OCI-LY3 (cell line): ENCODE results near the gene RNF144B.

Source experiments
- H2AFZ ChIP-seq: fragments of 200-600, 300-600 bp; shearing (Covaris generic); 2 replicates; pipeline ENCODE4 v1.6.0; 2014; ENCODE audit warnings: antibody characterized with exemption, low read depth, low read length
- H3K27ac ChIP-seq: fragments of 200-600, 300-600 bp; sonication (generic); 2 replicates; pipeline ENCODE4 v1.5.1; 2014; ENCODE audit warnings: mild to moderate bottlenecking, low read length, moderate library complexity, mixed read lengths
- H3K27me3 ChIP-seq: fragments of 200-600, 300-600 bp; sonication (generic); 2 replicates; pipeline ENCODE4 v1.6.1; 2014; ENCODE audit warnings: low read depth, low read length, mixed read lengths
- H3K36me3 ChIP-seq: fragments of 200-600, 300-600 bp; sonication (generic); replicated peaks from 2 replicates; pipeline ENCODE3; 2014; ENCODE audit warnings: low read depth, low read length, mixed read lengths
- H3K4me1 ChIP-seq: fragments of 300-600, 200-600 bp; sonication (generic); 2 replicates; pipeline ENCODE4 v1.6.1; 2014; ENCODE audit warnings: low read length, mixed read lengths
- H3K4me2 ChIP-seq: fragments of 200-600, 300-600 bp; sonication (generic); 2 replicates; pipeline ENCODE4 v1.6.1; 2014; ENCODE audit warnings: low read length, mixed read lengths
- H3K4me3 ChIP-seq: fragments of 300-600, 200-600 bp; sonication (generic); 2 replicates; pipeline ENCODE4 v1.5.1; 2014; ENCODE audit warnings: antibody characterized with exemption, mild to moderate bottlenecking, low read length, moderate library complexity
- H3K79me2 ChIP-seq: fragments of 300-600, 200-600 bp; shearing (Covaris generic); 2 replicates; pipeline ENCODE4 v1.6.1; 2014; ENCODE audit warnings: mild to moderate bottlenecking, low read length, mixed read lengths
- H3K9ac ChIP-seq: fragments of 300-600, 200-600 bp; shearing (Covaris generic); 2 replicates; pipeline ENCODE4 v1.6.0; 2014; ENCODE audit warnings: mild to moderate bottlenecking, low read length, moderate library complexity
- H3K9me3 ChIP-seq: fragments of 200-600, 300-600 bp; shearing (Covaris generic); 2 replicates; pipeline ENCODE4 v1.6.1; 2014; ENCODE audit warnings: low read length, mixed read lengths; ENCODE audit not compliant: insufficient read depth
- H4K20me1 ChIP-seq: fragments of 200-600, 300-600 bp; sonication (generic); 2 replicates; pipeline ENCODE4 v1.6.1; 2016; ENCODE audit warnings: low read length, mixed read lengths; ENCODE audit not compliant: insufficient read depth
- CTCF ChIP-seq: fragments of 200-600, 300-600 bp; sonication (generic); IDR thresholded peaks from 2 replicates; pipeline ENCODE4 v1.5.1; 2014; ENCODE audit warnings: antibody characterized with exemption, low read length, low read depth
- EZH2phosphoT487 ChIP-seq: fragments of 200-600 bp; shearing (Covaris generic); IDR thresholded peaks from 2 replicates; pipeline ENCODE4 v1.6.1; 2018; ENCODE audit warnings: antibody characterized with exemption, mixed run types, low read depth

Gene RNF144B

GRCh38 chr6:18388271-18388670, 1.1 kb downstream of the RNF144B start:
- no peaks in the 10 kb centered on the region for H3K9me3 ChIP-seq
- peaks cover 42% of the 10 kb centered on the region for H3K36me3 ChIP-seq
- peaks cover 62% of the 10 kb centered on the region for H3K79me2 ChIP-seq

GRCh38 chr6:18388942-18389341, 1.8 kb downstream of the RNF144B start:
- Histone ChIP-seq H3K27ac (peak overlapping the region; percentile 82), H3K9me3 (no peaks in the 10 kb centered on the region), H3K36me3 (peaks cover 49% of the 10 kb centered on the region), H4K20me1 (peaks cover 31% of the 10 kb centered on the region), H3K27me3 (no peaks in the 10 kb centered on the region), H3K4me3 (peak overlapping the region; percentile 99), H3K4me1 (peaks cover 39% of the 10 kb centered on the region), H2AFZ (no peak overlapping the region), H3K4me2 (peak overlapping the region; percentile 80), H3K79me2 (peaks cover 68% of the 10 kb centered on the region), H3K9ac (peak overlapping the region; percentile 98)
- no peak for TF ChIP-seq EZH2phosphoT487
- TF ChIP-seq CTCF: no peak

More at GRCh38 chr6:18388271-18388670, 1.1 kb downstream of the RNF144B start:
- Histone ChIP-seq H2AFZ (no peak overlapping the region), H3K9ac (peak overlapping the region; percentile 98), H3K27ac (peak overlapping the region; percentile 82), H3K27me3 (no peaks in the 10 kb centered on the region), H3K4me3 (peak overlapping the region; percentile 99), H4K20me1 (peaks cover 24% of the 10 kb centered on the region), H3K4me1 (peaks cover 32% of the 10 kb centered on the region), H3K4me2 (peak overlapping the region; percentile 80)
- TF ChIP-seq EZH2phosphoT487: no peak
- TF ChIP-seq CTCF: no peak

- Histone ChIP-seq H3K27ac (peak overlapping the region; percentile 82), H3K9ac (peak overlapping the region; percentile 98)
These were observed 2.3 kb downstream of the RNF144B start for GRCh38 chr6:18389479-18389878.

GRCh38 chr6:18390476-18390875, 3.3 kb downstream of the RNF144B start:
- TF ChIP-seq CTCF (no peak), EZH2phosphoT487 (no peak)
- no peak overlapping the region for H2AFZ ChIP-seq
- no peaks in the 10 kb centered on the region for H3K27me3 ChIP-seq
- H3K4me3 ChIP-seq: peak overlapping the region; percentile 99
- H3K36me3 ChIP-seq: peaks cover 61% of the 10 kb centered on the region
- H3K27ac ChIP-seq: peak overlapping the region; percentile 82
- peak overlapping the region; percentile 98 for H3K9ac ChIP-seq
- peak overlapping the region; percentile 80 for H3K4me2 ChIP-seq
- H4K20me1 ChIP-seq: peaks cover 46% of the 10 kb centered on the region
- peaks cover 54% of the 10 kb centered on the region for H3K4me1 ChIP-seq
- H3K9me3 ChIP-seq: no peaks in the 10 kb centered on the region
- peaks cover 84% of the 10 kb centered on the region for H3K79me2 ChIP-seq

More at GRCh38 chr6:18389479-18389878, 2.3 kb downstream of the RNF144B start:
- Histone ChIP-seq H3K79me2 (peaks cover 74% of the 10 kb centered on the region), H3K36me3 (peaks cover 52% of the 10 kb centered on the region), H3K4me2 (peak overlapping the region; percentile 80), H3K4me1 (peaks cover 44% of the 10 kb centered on the region), H2AFZ (no peak overlapping the region), H3K9me3 (no peaks in the 10 kb centered on the region), H3K27me3 (no peaks in the 10 kb centered on the region), H3K4me3 (peak overlapping the region; percentile 99), H4K20me1 (peaks cover 36% of the 10 kb centered on the region)
- TF ChIP-seq EZH2phosphoT487: no peak
- no peak for TF ChIP-seq CTCF
